Stimulated activated naive CD8-positive, alpha-beta T cell treated with anti-CD3 and anti-CD28 coated beads, Interleukin-15, Interleukin-2, amounts not matched to agents 100 ng/mL and 50 ng/mL, for 24 hours (primary cell): ENCODE measurements around the gene CAMK4.
"Not testable (repeated sequence)": the region's sequence is repeated elsewhere in the genome, so short reads cannot be mapped to it uniquely, and the experiment has no call there.

Source experiments
- H3K27ac Mint-ChIP-seq: one replicate; pipeline ENCODE4 v1.8.0; 2021; ENCODE audit warnings: mild to moderate bottlenecking, mixed read lengths
- H3K27me3 Mint-ChIP-seq: one replicate; pipeline ENCODE4 v1.8.0; 2021; ENCODE audit warnings: mixed read lengths
- H3K36me3 Mint-ChIP-seq: one replicate; pipeline ENCODE4 v1.8.0; 2021; ENCODE audit warnings: low read depth, mixed read lengths
- H3K4me1 Mint-ChIP-seq: one replicate; pipeline ENCODE4 v1.8.0; 2021; ENCODE audit warnings: low read depth, mixed read lengths
- H3K4me3 Mint-ChIP-seq: one replicate; pipeline ENCODE4 v1.8.0; 2021; ENCODE audit warnings: mild to moderate bottlenecking, mixed read lengths
- H3K9me3 Mint-ChIP-seq: one replicate; pipeline ENCODE4 v1.8.0; 2021; ENCODE audit warnings: mixed read lengths

The CAMK4 gene

GRCh38 chr5:111385051-111385450, 160.9 kb downstream of the CAMK4 start:
- H3K4me3 Mint-ChIP-seq, result no peak overlapping the region
- H3K27ac Mint-ChIP-seq, result no peak overlapping the region
- H3K4me1 Mint-ChIP-seq, result peaks cover 22% of the 10 kb centered on the region
- no peaks in the 10 kb centered on the region for H3K27me3 Mint-ChIP-seq
- H3K9me3 Mint-ChIP-seq, result no peaks in the 10 kb centered on the region
- peaks cover 30% of the 10 kb centered on the region for H3K36me3 Mint-ChIP-seq

GRCh38 chr5:111385970-111386831, 162.0 kb downstream of the CAMK4 start:
- H3K4me3 Mint-ChIP-seq, result no peak overlapping the region
- H3K4me1 Mint-ChIP-seq, result peaks cover 19% of the 10 kb centered on the region
- H3K36me3 Mint-ChIP-seq, result peaks cover 38% of the 10 kb centered on the region
- H3K9me3 Mint-ChIP-seq, result no peaks in the 10 kb centered on the region
- no peak overlapping the region for H3K27ac Mint-ChIP-seq
- no peaks in the 10 kb centered on the region for H3K27me3 Mint-ChIP-seq

GRCh38 chr5:111386832-111387162, 162.6 kb downstream of the CAMK4 start:
- Mint-ChIP-seq H3K4me1 (peaks cover 15% of the 10 kb centered on the region), H3K27me3 (no peaks in the 10 kb centered on the region), H3K27ac (no peak overlapping the region), H3K4me3 (no peak overlapping the region), H3K36me3 (peaks cover 38% of the 10 kb centered on the region), H3K9me3 (no peaks in the 10 kb centered on the region)

GRCh38 chr5:111387361-111387760, 163.2 kb downstream of the CAMK4 start:
- Mint-ChIP-seq H3K4me3 (no peak overlapping the region), H3K36me3 (peaks cover 34% of the 10 kb centered on the region), H3K27me3 (no peaks in the 10 kb centered on the region), H3K27ac (no peak overlapping the region), H3K4me1 (peaks cover 15% of the 10 kb centered on the region), H3K9me3 (no peaks in the 10 kb centered on the region)

GRCh38 chr5:111389390-111390082, 165.4 kb downstream of the CAMK4 start:
- peaks cover 39% of the 10 kb centered on the region for H3K36me3 Mint-ChIP-seq
- H3K27ac Mint-ChIP-seq, result peak overlapping the region; percentile 59
- H3K4me3 Mint-ChIP-seq, result peak overlapping the region; percentile 30

GRCh38 chr5:111392181-111392580, 168.0 kb downstream of the CAMK4 start:
- Mint-ChIP-seq H3K36me3 (peaks cover 46% of the 10 kb centered on the region), H3K4me1 (peaks cover 15% of the 10 kb centered on the region), H3K4me3 (no peak overlapping the region), H3K27me3 (no peaks in the 10 kb centered on the region), H3K9me3 (no peaks in the 10 kb centered on the region), H3K27ac (no peak overlapping the region)

More at GRCh38 chr5:111389390-111390082, 165.4 kb downstream of the CAMK4 start:
- Mint-ChIP-seq H3K9me3 (no peaks in the 10 kb centered on the region), H3K4me1 (peaks cover 15% of the 10 kb centered on the region), H3K27me3 (no peaks in the 10 kb centered on the region)

- Mint-ChIP-seq H3K9me3 (no peaks in the 10 kb centered on the region), H3K4me3 (no peak overlapping the region), H3K36me3 (peaks cover 51% of the 10 kb centered on the region), H3K27me3 (no peaks in the 10 kb centered on the region), H3K27ac (no peak overlapping the region), H3K4me1 (peaks cover 24% of the 10 kb centered on the region)
Measured at GRCh38 chr5:111394586-111394985, 170.4 kb downstream of the CAMK4 start.

- H3K4me3 Mint-ChIP-seq, result no peak overlapping the region
- peaks cover 19% of the 10 kb centered on the region for H3K4me1 Mint-ChIP-seq
- peaks cover 64% of the 10 kb centered on the region for H3K36me3 Mint-ChIP-seq
- H3K27me3 Mint-ChIP-seq, result no peaks in the 10 kb centered on the region
- peaks cover 4% of the 10 kb centered on the region for H3K9me3 Mint-ChIP-seq
- no peak overlapping the region for H3K27ac Mint-ChIP-seq
Measured at GRCh38 chr5:111398013-111398412, 173.8 kb downstream of the CAMK4 start.

- Mint-ChIP-seq H3K4me1 (peaks cover 19% of the 10 kb centered on the region), H3K36me3 (peaks cover 68% of the 10 kb centered on the region), H3K27ac (no peak overlapping the region)
Measured at GRCh38 chr5:111399113-111399512, 174.9 kb downstream of the CAMK4 start.

GRCh38 chr5:111401906-111402305, 177.7 kb downstream of the CAMK4 start:
- H3K4me1 Mint-ChIP-seq, result peaks cover 19% of the 10 kb centered on the region
- no peak overlapping the region for H3K4me3 Mint-ChIP-seq
- no peaks in the 10 kb centered on the region for H3K27me3 Mint-ChIP-seq
- H3K27ac Mint-ChIP-seq, result no peak overlapping the region
- peaks cover 12% of the 10 kb centered on the region for H3K9me3 Mint-ChIP-seq
- peaks cover 86% of the 10 kb centered on the region for H3K36me3 Mint-ChIP-seq

More at GRCh38 chr5:111399113-111399512, 174.9 kb downstream of the CAMK4 start:
- no peaks in the 10 kb centered on the region for H3K27me3 Mint-ChIP-seq
- H3K4me3 Mint-ChIP-seq, result no peak overlapping the region
- peaks cover 4% of the 10 kb centered on the region for H3K9me3 Mint-ChIP-seq

- no peak overlapping the region for H3K4me3 Mint-ChIP-seq
- H3K27ac Mint-ChIP-seq, result no peak overlapping the region
- H3K27me3 Mint-ChIP-seq, result no peaks in the 10 kb centered on the region
- peaks cover 17% of the 10 kb centered on the region for H3K9me3 Mint-ChIP-seq
- H3K36me3 Mint-ChIP-seq, result peaks cover 87% of the 10 kb centered on the region
- H3K4me1 Mint-ChIP-seq, result peaks cover under 1% of the 10 kb centered on the region
Measured at GRCh38 chr5:111404270-111404769, 180.1 kb downstream of the CAMK4 start.

- no peak overlapping the region for H3K4me3 Mint-ChIP-seq
- H3K9me3 Mint-ChIP-seq, result peaks cover 21% of the 10 kb centered on the region
- H3K27me3 Mint-ChIP-seq, result no peaks in the 10 kb centered on the region
- H3K27ac Mint-ChIP-seq, result no peak overlapping the region
- peaks cover 5% of the 10 kb centered on the region for H3K4me1 Mint-ChIP-seq
- H3K36me3 Mint-ChIP-seq, result peaks cover 68% of the 10 kb centered on the region
Measured at GRCh38 chr5:111407562-111407961, 183.4 kb downstream of the CAMK4 start.

- Mint-ChIP-seq H3K27me3 (no peaks in the 10 kb centered on the region), H3K9me3 (peaks cover 20% of the 10 kb centered on the region), H3K4me1 (peaks cover 5% of the 10 kb centered on the region), H3K27ac (no peak overlapping the region), H3K36me3 (peaks cover 57% of the 10 kb centered on the region), H3K4me3 (no peak overlapping the region)
Measured at GRCh38 chr5:111408817-111409216, 184.6 kb downstream of the CAMK4 start.

- not testable (repeated sequence) for H3K4me3 Mint-ChIP-seq, H3K4me1 Mint-ChIP-seq, H3K27ac Mint-ChIP-seq, H3K27me3 Mint-ChIP-seq
- Mint-ChIP-seq H3K36me3 (peaks cover 56% of the 10 kb centered on the region), H3K9me3 (peaks cover 22% of the 10 kb centered on the region)
Measured at GRCh38 chr5:111409266-111409665, 185.1 kb downstream of the CAMK4 start.

- H3K27ac Mint-ChIP-seq, result not testable (repeated sequence)
Measured at GRCh38 chr5:111410067-111410466, 185.9 kb downstream of the CAMK4 start.

More at GRCh38 chr5:111410067-111410466, 185.9 kb downstream of the CAMK4 start:
- Mint-ChIP-seq H3K9me3 (peaks cover 24% of the 10 kb centered on the region), H3K4me1 (peaks cover 10% of the 10 kb centered on the region), H3K36me3 (peaks cover 54% of the 10 kb centered on the region)
- not testable (repeated sequence) for H3K27me3 Mint-ChIP-seq, H3K4me3 Mint-ChIP-seq
